NCI-H446 treated with DMSO at 0.1 percent for 48 hours (cell line): ENCODE measurements around the gene U2AF2.

Experiments used
- DNase-seq: peaks from one replicate; lab custom pipeline; 2025; lab: John Stamatoyannopoulos, UW

U2AF2 gene

DNA sequence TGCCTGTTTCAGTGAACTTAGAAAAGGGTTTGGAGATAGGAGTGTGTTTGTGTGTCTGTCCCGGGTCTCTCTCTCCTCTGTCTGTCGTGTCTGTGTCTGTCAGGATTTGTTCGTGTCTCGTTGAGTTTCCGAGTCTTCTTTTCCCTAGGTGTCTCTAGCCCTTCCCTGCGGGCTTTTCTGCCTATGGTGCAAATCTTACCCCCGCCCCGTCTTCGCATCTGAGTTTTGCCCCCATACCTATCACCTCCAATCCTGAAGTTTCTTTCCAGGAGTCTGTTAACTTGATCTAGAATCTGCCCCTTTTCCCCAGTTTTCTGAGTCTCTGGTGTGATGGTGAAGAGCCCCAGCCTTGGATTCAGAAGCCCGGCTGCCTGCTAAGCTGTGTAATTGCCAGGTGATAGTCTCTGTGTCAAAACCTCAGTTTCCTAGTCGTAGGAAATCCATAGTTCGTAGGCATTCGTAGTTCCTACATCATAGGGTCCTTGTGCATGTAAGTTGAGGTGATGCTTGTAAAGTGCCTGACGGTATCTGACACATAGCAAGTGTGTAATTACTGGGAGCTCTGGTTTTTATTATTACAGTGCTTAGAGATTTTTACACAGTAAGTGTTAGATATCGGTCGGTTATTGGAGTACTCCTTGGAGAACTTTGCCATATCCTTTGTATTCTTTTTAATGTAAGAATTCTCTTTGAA is 21.0 kb downstream of the U2AF2 start:
- DNase-seq: no peak

- no peak for DNase-seq
Observed at GRCh38 chr19:55676383-55676782, 21.5 kb downstream of the U2AF2 start.

- no peak for DNase-seq
Observed at GRCh38 chr19:55676889-55677505, 22.2 kb downstream of the U2AF2 start.

DNA sequence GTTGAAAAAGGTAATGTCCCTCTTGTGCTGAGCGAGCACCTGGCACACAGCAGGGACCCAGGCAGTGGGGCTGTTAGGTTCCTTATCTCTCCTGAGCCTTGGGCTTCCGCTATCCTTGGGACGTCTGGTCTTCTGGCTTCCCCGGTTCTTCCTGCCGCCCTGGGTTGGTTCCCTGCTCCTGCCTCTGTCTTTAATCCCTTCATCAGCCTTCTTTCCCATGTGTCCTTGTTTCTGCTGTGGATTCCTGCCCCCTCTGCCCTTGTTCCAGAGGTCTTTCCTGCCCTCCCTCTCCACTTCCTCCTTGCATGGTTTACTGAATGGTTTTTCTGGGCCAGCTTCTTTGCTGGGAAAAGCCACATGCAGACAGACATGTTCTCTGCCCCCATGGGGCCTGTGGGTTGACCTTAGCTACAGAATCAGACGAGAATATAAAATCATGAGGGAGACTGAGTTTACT is 22.8 kb downstream of the U2AF2 start:
- DNase-seq: no peak

DNA sequence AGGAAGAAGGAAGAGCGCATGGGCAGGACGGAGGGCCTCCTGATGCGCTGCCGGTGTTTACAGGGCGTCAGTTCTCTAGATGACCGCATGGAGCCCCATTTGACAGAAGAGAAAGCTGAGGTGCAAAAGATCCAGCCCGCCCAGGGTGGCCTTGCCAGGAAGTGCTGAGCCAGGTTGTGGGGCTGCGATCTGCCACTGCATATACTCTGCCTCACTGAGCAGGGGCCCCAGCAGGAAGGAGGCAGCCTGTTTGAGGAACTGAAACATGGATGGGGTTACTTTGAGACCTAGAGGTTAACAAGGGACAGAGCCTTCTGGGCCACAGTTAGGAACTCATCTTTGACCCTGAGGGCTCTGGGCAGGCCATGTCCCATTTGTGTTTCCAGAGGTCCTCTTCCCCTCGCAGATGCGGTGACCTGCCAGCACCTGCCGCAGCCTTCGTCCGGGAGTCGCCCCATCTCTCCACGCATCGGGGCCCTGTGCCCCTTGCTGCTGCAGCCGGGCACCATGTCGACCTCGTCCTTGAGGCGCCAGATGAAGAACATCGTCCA is 23.4 kb downstream of the U2AF2 start:
- no peak for DNase-seq

GRCh38 chr19:55679343-55680257 is 24.8 kb downstream of the U2AF2 start:
- DNase-seq: no peak

DNA sequence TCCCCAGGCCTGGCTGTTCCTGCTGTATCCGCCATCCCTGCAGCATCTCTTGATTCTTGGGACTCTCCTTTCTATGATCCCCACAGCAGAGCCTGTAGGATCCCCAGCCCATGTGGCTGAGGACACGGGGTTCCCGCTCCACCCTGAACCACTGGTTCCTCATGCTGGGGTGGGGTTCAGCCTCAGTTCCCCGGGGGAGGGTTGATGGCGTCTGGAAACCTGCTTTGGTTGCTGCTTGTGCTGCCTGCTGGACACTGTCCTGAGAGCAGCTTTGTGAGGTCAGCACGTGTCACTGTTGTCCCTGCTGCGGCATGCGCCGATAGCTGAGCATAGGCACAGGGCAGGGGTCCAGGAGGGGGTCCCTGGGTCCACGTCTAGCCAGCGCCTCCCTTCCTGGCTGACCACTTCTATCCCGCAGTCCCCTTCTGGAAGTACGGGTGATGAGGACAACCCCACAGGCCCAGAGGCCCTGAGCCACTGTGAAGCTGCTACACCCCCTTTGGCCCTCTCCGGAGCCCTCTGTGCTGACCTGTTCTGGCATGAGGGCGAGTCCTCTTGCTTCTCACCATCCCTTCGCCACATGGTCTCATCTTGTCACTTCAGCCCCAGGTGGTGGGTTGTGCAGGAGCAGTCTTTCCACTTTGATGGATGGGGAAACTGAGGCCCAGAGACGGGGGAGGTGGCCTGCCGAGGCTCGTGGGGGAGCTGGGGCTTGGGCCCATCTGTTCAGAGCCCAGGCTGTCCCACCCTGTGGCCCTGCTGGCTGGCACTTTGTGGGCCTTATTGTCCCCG is 25.7 kb downstream of the U2AF2 start:
- no peak for DNase-seq

GRCh38 chr19:55681131-55682092 is 26.6 kb downstream of the U2AF2 start:
- DNase-seq: no peak

- no peak for DNase-seq
Observed at GRCh38 chr19:55683449-55684261, 28.8 kb downstream of the U2AF2 start.

GRCh38 chr19:55684946-55685681 is 30.3 kb downstream of the U2AF2 start:
- no peak for DNase-seq

DNA sequence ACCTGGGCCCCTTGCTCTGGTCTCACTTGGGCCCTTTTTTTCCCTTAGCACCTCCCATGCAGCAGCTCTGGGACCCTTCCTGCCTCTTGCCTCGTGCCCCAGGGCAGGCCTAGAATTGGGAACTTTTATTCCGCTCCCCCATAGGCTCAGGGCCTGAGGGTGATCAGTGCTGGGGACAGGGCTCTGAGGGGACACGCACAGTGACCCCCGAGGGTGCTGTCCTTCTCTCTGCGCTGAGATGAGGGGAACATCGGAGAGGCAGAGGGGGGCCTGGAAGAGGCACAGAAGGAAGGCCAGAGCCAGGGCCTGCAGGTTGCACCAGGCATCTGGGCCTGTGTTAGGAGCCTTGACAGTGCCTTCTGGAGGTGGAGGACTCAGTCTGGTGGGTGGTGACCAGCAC is 30.9 kb downstream of the U2AF2 start:
- no peak for DNase-seq

GRCh38 chr19:55686311-55687050 is 31.6 kb downstream of the U2AF2 start:
- no peak for DNase-seq

DNA sequence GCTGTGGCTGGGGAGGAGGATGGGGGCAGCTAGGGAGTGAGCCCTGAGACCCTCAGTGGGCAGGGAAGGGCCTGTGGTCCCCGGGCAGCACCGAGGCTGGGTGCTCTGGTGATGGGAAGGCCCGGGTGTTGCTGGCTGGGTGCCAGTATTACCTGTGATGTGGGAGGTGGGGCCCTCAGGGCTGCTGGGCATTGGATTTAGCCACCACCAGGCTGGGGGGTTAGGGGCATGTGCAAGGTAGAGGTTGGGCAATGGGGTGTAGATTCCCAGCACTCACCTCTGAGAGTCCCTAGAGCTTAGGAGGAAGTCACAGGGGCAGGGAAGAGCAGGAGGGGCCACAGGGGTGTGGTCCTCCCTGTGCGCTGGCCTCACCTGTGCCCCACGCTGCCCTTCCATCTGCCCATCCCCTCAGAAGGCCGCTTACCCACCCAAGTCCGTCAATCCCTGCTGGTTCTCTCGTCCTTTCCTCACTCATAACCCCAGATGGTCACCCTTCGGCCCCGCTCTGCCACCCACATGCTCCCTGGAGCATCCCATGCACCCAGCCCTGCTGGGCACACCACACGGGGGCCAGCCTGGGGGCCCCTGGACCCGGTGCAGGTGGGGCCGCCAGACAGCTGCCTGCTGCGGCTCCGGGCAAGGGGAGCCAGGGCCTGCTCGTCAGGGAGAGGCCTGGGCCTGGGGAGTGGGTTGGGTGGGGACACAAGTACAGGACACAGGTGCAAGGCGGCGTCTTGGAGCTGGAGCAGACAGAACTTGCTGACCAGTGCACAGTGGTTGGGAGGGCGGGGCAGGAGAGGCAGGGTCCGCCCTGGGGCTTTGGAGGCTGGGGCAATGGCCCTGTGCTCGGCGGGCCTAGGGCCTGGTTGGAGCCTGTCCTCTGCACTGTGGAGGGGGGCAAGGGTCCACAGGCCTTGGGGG is 32.7 kb downstream of the U2AF2 start:
- no peak for DNase-seq

GRCh38 chr19:55688422-55689218 is 33.8 kb downstream of the U2AF2 start:
- no peak for DNase-seq

DNA sequence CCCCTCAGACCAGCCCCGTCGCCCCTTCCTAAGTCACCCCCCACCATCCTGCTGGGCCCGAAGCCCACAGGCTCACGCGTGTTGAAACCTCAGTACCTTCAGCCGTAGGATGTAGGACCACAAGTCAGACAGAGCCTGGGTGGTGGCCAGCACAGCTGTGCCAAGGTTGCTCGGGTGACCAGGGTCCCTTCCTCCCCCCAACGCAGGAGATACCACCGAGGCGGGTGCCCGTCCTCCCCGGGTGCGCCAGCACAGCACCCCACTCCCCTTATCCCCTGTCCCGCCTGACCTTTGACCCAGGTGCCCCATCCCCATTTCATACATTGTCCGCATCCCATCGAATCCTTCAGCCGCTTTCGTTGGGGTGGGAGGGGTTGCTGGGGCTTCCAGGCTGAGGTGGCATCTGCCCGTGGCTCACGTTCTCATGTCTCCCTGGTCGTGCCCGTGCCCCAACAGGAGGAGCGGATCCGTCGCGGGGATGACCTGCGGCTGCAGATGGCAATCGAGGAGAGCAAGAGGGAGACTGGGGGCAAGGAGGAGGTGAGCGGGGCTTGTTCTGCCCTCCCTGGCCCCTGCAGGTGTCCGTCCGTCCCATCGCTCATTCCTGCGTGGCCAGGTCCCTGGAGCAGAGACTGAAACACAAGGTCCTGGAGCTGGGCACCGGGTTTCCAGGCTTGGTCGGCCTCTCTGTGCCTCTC is 34.7 kb downstream of the U2AF2 start:
- no peak for DNase-seq
